C1 segment of cervical spinal cord (tissue), 14 donors: Measurements from ENCODE around the gene TTI1.
"Not testable (repeated sequence)": the region's sequence is repeated elsewhere in the genome, so short reads cannot be mapped to it uniquely, and the experiment has no call there.

Experiments used
- DNase-seq, 14 donors: peaks; one replicate each; lab custom pipeline; 2025; lab: John Stamatoyannopoulos, UW

The TTI1 gene

GRCh38 chr20:38012332-38012731 lies 20.9 kb downstream of the TTI1 start:
- DNase-seq, result no peak

GRCh38 chr20:38011696-38012095 lies 21.6 kb downstream of the TTI1 start:
- DNase-seq, result no peak

GRCh38 chr20:38009416-38009815 lies 23.8 kb downstream of the TTI1 start:
- not testable (repeated sequence) for DNase-seq

GRCh38 chr20:38008233-38008944 lies 24.9 kb downstream of the TTI1 start:
- DNase-seq, result no peak

GRCh38 chr20:38007526-38007925 lies 25.7 kb downstream of the TTI1 start:
- no peak for DNase-seq

- no peak for DNase-seq
Measured at GRCh38 chr20:38005903-38006302, 27.4 kb downstream of the TTI1 start.

GRCh38 chr20:38004416-38004815 lies 28.8 kb downstream of the TTI1 start:
- DNase-seq, result no peak

GRCh38 chr20:38002422-38002821 lies 30.8 kb downstream of the TTI1 start:
- no peak for DNase-seq

- no peak for DNase-seq
Measured at GRCh38 chr20:38001981-38002380, 31.3 kb downstream of the TTI1 start.

GRCh38 chr20:38001173-38001875 lies 31.9 kb downstream of the TTI1 start:
- DNase-seq, result no peak

- DNase-seq, result no peak
Measured at GRCh38 chr20:38000293-38000692, 33.0 kb downstream of the TTI1 start.

GRCh38 chr20:37999526-38000263 lies 33.6 kb downstream of the TTI1 start:
- DNase-seq, result peak in 10 of 14 donors; percentile 11 to 51 (median 25)

GRCh38 chr20:37997516-37997915 lies 35.7 kb downstream of the TTI1 start:
- DNase-seq, result no peak

GRCh38 chr20:37995856-37996605 lies 37.2 kb downstream of the TTI1 start:
- peak in 1 of 14 donors; percentile 76 for DNase-seq

GRCh38 chr20:37994512-37994911 lies 38.7 kb downstream of the TTI1 start:
- no peak for DNase-seq

- DNase-seq, result no peak
Measured at GRCh38 chr20:37992802-37993409, 40.4 kb downstream of the TTI1 start.

- peak in 1 of 14 donors; percentile 16 for DNase-seq
Measured at GRCh38 chr20:37991908-37992307, 41.3 kb downstream of the TTI1 start.

- peak in 1 of 14 donors; percentile 5 for DNase-seq
Measured at GRCh38 chr20:37991157-37991866, 41.9 kb downstream of the TTI1 start.

GRCh38 chr20:37990571-37991151 lies 42.6 kb downstream of the TTI1 start:
- DNase-seq, result peak in 3 of 14 donors; percentile 3 to 14 (median 7)
